Mononuclear cell (primary cell): ENCODE measurements around the gene GSTO2. TPM values are rescaled to one million over a fixed set of nuclear protein-coding genes. Genes with fewer than 3 reads are reported as not detected.

Experiments used
- H3K27me3 ChIP-seq: 2 replicates; pipeline ENCODE4 v1.6.0; 2011; ENCODE audit warnings: low read length, control low read depth; ENCODE audit not compliant: insufficient read depth
- H3K4me1 ChIP-seq: 2 replicates; pipeline ENCODE4 v1.5.1; 2011; ENCODE audit warnings: mild to moderate bottlenecking, low read length, control low read depth; ENCODE audit not compliant: insufficient read depth
- H3K4me3 ChIP-seq: 2 replicates; pipeline ENCODE4 v1.5.1; 2011; ENCODE audit warnings: mild to moderate bottlenecking, low read length, moderate library complexity
- H3K9me3 ChIP-seq: 2 replicates; pipeline ENCODE4 v1.5.1; 2011; ENCODE audit warnings: low read depth, mild to moderate bottlenecking, control low read depth, low read length
- total RNA-seq: library from RNA; depleted of rRNA; stranded (reverse); fragments of >200 nt; gene quantifications from one replicate; pipeline ENCODE4 v1.2.3, GENCODE V29; 2012

Gene GSTO2
- total RNA-seq, 1 donor: 0.84 TPM

DNA sequence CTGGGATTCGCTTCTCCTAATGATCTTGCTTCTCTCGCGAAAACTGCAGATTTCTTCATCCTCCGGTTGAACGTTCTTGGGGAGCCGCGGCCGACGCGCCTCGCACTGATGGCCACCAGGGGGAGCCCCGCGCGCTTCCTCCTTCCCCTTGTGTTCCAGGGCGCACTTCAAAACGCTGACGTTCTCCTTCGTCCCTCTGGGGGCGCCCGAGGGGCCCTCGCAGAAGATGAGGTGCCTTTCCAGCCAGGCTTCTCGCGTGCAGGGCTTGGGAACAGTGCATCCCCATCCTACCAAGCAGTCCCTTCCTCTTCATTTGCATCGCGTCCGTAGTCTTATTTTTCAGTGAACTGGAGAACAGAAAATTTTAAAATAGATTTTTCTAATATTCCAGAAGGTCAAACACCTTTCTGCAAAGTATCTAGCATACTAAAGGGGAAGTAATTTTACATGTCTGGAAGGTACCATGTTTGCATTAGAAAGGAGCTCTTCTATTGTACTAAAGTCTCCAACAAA, 22.5 kb downstream of the GSTO2 start:
- peaks cover 7% of the 10 kb centered on the region for H3K27me3 ChIP-seq
- H3K9me3 ChIP-seq: no peaks in the 10 kb centered on the region
- peaks cover 24% of the 10 kb centered on the region for H3K4me1 ChIP-seq
- H3K4me3 ChIP-seq: no peak overlapping the region

GRCh38 chr10:104293011-104293410, 24.0 kb downstream of the GSTO2 start:
- H3K9me3 ChIP-seq: no peaks in the 10 kb centered on the region
- peaks cover 7% of the 10 kb centered on the region for H3K27me3 ChIP-seq
- no peak overlapping the region for H3K4me3 ChIP-seq
- peaks cover 24% of the 10 kb centered on the region for H3K4me1 ChIP-seq

DNA sequence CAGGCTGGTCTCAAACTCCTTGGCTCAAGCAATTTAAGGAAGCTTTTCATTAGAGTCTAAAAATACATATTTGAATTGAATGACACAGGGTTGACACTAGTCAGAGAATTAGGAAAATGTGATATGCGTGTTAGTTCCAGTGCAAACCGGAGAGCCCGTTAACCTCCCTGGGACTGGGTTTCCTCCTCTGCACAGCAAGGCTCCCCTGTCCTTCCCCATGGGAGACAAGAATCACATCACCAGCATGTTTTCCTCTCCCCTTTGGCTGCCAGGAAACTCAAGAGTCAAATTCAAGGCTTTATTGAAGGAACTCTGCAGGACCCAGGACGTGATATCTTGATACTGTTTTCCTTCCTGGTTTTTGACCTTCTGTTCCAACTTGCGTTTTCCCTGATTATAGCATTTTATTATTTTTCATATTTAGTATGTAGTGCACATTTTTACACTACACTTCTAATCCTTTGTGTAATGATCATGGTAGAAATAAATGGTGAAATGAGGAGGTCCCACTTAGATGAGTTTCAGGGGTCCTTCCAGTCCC, 24.9 kb downstream of the GSTO2 start:
- Histone ChIP-seq H3K4me1 (peaks cover 24% of the 10 kb centered on the region), H3K4me3 (no peak overlapping the region), H3K27me3 (peaks cover 3% of the 10 kb centered on the region), H3K9me3 (no peaks in the 10 kb centered on the region)

- peaks cover 23% of the 10 kb centered on the region for H3K4me1 ChIP-seq
- no peak overlapping the region for H3K4me3 ChIP-seq
- no peaks in the 10 kb centered on the region for H3K9me3 ChIP-seq
- H3K27me3 ChIP-seq: no peaks in the 10 kb centered on the region
Observed at GRCh38 chr10:104296687-104297436, 27.9 kb downstream of the GSTO2 start.

DNA sequence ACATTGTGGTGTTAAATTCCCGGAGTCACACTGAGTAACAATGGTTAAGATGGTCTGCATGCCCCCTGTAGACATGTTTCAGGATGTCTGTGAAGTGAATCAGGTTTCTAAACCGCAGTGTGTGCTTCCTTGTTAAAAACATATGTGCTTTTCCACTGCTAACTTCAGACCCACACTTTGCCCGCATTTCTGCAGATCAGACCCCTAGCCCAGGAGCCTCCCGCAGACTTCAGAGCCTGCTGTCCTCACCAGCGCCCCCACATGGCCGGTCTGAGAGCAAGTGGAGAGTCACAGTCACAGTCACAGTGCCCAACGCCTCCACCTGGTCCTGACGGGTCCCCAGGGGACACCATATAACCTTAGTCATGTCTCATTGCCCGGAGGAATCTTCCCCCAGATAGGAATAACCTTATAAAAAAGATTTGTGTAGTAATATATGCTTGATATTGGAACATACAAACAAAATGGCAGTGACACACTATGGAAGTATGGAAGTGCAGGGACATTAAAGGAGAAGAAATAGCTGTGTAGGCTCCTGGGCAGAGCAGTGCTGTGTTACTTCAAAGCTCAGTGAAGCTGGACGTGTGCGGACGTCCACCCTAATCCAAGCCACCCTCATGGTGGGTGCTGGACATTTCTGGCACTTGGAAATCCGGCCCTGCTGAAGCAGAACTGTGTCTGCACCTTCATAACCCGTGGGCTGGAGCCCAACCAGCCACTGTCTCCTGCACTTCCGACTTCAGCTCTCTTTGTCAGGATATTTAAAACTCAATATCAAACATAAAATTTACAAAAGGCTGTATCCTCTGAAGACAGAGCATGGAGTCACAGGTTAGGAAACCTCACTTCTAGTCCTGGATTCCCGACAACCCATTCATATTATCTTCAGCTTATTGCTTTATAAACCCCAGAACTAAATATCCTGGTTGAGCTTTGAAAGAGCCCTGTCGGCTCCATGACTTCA, 29.0 kb downstream of the GSTO2 start:
- no peaks in the 10 kb centered on the region for H3K27me3 ChIP-seq
- no peak overlapping the region for H3K4me3 ChIP-seq
- no peaks in the 10 kb centered on the region for H3K9me3 ChIP-seq
- peaks cover 23% of the 10 kb centered on the region for H3K4me1 ChIP-seq

DNA sequence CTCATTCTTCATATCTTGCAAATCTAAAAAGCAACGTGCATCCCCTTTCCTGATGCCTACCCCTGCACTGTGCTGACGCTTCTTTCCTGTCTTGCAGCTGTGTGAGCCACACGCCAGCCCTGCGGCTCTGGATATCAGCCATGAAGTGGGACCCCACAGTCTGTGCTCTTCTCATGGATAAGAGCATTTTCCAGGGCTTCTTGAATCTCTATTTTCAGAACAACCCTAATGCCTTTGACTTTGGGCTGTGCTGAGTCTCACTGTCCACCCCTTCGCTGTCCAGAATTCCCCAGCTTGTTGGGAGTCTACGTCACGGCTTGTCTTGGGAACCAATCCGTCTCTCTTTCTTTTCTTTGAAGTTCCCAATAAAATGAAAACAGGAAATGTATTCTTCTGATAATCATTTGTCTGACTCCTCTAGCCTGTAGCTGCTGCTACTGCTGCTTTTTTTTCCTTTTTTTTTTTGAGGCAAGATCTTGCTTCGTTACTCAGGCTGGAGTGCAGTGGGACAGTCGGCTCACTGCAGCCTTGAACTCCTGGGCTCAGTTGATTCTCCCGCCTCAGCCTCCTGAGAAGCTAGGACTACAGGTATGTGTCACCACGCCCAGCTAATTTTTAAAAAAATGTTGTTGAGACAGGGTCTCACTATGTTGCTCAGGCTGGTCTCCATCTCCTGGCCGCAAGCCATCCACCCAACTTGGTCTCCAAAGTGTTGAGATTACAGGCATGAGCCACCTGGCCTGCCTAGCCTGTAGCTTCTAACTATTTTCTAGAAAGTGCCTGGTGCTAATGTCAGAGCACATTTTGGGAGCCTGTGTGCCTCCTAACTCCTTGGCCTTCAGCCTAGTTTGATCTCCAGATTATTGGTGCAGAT, 30.3 kb downstream of the GSTO2 start:
- Histone ChIP-seq H3K9me3 (no peaks in the 10 kb centered on the region), H3K4me3 (no peak overlapping the region), H3K4me1 (peaks cover 26% of the 10 kb centered on the region)

DNA sequence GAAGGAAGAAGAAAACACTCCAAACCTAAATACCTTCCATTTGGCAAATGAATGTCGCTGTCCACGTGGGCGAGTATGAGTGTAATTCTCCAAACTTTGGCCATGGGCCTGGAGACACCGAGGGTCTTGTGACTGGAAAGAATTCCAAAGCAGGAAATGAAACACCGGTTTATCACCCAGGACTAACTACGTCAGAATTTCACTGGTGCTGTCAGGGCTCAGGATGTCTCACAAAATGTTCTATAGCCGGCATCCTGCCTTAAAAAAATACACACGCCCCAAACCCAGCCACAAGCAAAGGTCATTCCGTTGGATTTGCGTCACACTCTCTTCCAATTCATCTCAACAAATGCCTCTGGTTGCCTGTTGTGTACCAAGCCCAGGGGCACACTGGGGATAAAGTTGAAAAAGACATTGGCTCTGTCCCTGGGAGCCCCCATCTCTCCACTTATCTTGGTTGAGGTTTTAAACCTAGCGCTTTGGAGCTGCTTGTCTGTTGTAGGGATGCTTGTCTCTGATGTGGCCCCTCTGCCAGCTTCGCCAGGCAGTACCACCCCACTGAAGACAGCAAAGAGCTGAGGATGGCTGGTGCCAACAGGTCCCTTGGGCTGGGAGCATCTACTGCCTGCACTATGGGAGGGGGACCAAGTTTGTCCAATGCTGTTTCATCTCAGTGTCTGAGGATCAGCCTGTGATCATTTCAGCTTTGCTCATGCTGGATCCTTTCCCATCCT, 31.2 kb downstream of the GSTO2 start:
- H3K9me3 ChIP-seq: no peaks in the 10 kb centered on the region
- no peak overlapping the region for H3K4me3 ChIP-seq
- H3K4me1 ChIP-seq: peaks cover 35% of the 10 kb centered on the region
- H3K27me3 ChIP-seq: no peaks in the 10 kb centered on the region

More for the DNA sequence above, 30.3 kb downstream of the GSTO2 start:
- H3K27me3 ChIP-seq: no peaks in the 10 kb centered on the region

GRCh38 chr10:104300736-104301292, 31.8 kb downstream of the GSTO2 start:
- H3K4me1 ChIP-seq: peaks cover 42% of the 10 kb centered on the region
- H3K9me3 ChIP-seq: no peaks in the 10 kb centered on the region
- H3K4me3 ChIP-seq: no peak overlapping the region
- H3K27me3 ChIP-seq: no peaks in the 10 kb centered on the region

GRCh38 chr10:104301907-104302690, 33.1 kb downstream of the GSTO2 start:
- H3K27me3 ChIP-seq: no peaks in the 10 kb centered on the region
- no peak overlapping the region for H3K4me3 ChIP-seq
- peaks cover 55% of the 10 kb centered on the region for H3K4me1 ChIP-seq
- H3K9me3 ChIP-seq: no peaks in the 10 kb centered on the region

DNA sequence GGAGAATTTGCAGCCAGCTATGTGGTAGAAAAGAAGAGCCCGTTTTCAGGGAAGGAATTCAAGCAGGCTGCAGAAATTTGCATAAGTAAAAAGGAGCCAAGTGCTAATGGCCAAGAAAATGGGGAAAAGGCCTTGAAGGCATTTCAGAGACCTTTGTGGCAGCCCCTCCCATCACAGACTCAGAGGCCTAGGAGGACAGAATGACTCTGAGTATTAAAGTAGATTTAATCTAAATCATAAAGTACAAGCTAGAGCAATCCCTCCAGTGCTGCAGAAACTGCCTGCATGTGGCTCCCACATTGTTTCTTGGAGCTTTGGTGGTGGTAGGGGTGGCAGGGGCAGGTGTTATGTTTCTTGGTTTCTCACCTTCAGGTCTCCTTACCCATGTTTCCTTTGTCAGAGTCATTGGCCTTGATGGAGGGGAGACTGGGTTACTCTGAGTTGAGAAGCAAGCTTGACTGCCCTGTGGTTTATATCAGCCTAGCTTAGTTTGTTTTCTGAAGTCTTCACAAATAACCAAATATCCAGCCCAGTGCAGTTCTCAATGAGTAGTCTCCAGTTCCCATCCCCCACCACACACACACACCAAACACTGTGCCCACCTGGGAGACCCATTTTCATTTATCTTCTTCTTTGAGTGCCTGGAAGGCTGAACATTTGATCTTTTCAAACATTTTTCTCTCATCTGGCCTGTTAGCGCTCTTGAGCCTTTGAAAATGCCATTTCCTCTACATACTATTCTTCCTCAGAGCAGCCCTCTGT, 34.8 kb downstream of the GSTO2 start:
- H3K27me3 ChIP-seq: no peaks in the 10 kb centered on the region
- no peak overlapping the region for H3K4me3 ChIP-seq
- H3K4me1 ChIP-seq: peaks cover 71% of the 10 kb centered on the region
- no peaks in the 10 kb centered on the region for H3K9me3 ChIP-seq

DNA sequence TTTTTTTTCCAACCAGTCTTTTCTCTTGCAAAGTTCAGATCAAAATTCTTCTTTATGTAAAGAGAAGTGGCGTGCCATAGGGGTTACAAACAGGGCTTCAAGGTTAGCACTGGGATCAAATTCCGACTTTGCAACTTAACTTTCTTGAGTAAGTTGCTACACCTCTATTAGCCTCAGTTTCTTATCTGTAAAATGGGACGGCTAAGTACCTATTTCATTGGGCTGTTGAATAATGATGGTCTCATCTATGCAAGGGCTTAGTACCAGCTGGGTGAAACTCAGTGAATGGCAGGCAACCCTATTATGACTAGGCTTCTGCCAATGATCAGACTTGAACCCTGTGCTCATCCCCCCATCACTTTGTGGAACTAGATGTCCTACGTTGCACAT, 35.4 kb downstream of the GSTO2 start:
- no peaks in the 10 kb centered on the region for H3K27me3 ChIP-seq
- H3K9me3 ChIP-seq: no peaks in the 10 kb centered on the region
- H3K4me3 ChIP-seq: no peak overlapping the region
- peaks cover 74% of the 10 kb centered on the region for H3K4me1 ChIP-seq

- no peak overlapping the region for H3K4me3 ChIP-seq
Observed at GRCh38 chr10:104304927-104305326, 35.9 kb downstream of the GSTO2 start.

More at GRCh38 chr10:104304927-104305326, 35.9 kb downstream of the GSTO2 start:
- H3K27me3 ChIP-seq: no peaks in the 10 kb centered on the region
- peaks cover 76% of the 10 kb centered on the region for H3K4me1 ChIP-seq
- H3K9me3 ChIP-seq: no peaks in the 10 kb centered on the region
